ENCODE data around the gene CISD3. TPM values are rescaled to one million over a fixed set of nuclear protein-coding genes. Genes with fewer than 3 reads are reported as not detected.

Gene CISD3, protein sequence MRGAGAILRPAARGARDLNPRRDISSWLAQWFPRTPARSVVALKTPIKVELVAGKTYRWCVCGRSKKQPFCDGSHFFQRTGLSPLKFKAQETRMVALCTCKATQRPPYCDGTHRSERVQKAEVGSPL
- total RNA-seq: 5.5 and 7.7 TPM in 2 replicates

DNA sequence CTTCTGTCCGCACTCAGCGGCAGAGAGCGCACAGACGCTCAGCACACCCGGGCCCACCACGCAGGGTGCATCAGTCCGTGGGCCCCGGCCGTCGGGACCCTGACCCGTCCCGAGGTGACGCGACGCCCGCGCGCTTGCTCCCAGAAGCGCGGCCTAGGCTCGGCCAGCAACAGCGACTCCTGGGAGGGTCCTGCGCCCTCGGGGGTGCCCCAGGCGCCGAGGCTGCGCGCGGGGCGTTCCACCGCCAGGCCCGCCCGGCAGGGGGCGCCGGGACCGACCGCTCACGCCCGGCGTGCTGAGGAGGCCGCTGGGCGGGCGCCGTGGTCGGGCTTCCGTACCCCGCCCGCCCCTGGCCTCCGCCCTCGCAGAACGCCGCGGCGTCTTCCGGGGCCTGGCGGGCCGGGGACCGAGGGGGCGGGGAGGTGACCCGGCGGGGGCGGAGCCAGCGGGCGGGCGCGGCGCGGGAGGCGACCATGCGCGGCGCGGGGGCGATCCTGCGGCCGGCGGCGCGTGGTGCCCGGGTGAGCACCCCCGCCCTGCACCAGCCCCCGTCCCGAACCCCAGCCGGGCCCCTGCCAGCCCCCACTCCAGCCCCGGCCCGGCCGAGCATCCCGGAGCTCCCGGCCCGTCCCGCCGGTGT lies at the start of gene CISD3:
CISD3 (plus strand) TSS at position 456 of the 640 bp plus-strand sequence; CDS start at position 474, 18 bp downstream.

DNA sequence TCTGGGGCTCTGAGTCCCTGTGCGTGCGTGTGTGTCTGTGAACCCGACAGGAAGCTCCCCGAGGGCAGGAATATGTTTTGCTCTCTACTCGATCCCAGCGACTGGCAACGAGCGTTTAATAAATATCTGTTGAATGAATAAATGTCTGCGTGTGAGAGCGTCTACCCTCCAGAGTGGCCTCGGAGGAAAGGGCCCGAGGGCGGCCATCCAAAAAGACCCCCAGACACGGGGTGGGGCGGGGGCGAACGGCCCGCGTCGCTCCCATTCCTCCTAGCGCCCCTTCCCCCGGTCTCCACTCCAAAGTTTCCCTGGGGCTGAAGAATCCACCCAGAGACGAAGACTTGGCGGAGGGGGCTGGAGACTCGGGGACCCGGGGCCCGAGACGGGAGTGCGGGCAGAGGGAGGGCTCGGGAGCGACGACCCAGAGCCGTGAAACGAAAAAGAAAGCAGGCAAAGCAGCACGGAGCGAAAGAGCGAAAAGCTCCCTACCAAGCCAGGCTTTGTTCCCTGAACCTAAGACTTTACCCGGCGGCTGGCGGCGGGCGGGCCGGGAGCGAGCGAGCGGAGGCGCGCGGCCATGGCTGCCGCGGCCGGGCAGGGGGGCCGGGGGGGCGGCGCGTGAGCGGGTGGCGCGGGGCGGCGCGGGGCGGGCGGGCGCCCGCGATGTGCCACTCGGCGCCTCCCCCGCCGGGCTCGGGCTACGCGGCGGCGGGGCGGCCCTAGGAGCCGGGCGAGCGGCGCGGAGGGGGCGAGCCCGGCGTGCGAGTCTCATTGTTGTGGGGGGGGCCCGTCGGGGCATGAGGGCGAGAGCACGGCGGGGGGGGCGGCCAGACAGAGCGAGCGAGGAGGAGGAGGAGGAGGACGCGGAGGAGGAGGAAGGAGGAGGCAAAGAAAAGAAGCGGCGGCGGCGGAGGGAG lies 25.3 kb upstream of the CISD3 start, which contains the start of gene MLLT6:
MLLT6 (plus strand) TSS at position 668 of the 917 bp plus-strand sequence. CDS start 360 bp downstream, outside the sequence.

DNA sequence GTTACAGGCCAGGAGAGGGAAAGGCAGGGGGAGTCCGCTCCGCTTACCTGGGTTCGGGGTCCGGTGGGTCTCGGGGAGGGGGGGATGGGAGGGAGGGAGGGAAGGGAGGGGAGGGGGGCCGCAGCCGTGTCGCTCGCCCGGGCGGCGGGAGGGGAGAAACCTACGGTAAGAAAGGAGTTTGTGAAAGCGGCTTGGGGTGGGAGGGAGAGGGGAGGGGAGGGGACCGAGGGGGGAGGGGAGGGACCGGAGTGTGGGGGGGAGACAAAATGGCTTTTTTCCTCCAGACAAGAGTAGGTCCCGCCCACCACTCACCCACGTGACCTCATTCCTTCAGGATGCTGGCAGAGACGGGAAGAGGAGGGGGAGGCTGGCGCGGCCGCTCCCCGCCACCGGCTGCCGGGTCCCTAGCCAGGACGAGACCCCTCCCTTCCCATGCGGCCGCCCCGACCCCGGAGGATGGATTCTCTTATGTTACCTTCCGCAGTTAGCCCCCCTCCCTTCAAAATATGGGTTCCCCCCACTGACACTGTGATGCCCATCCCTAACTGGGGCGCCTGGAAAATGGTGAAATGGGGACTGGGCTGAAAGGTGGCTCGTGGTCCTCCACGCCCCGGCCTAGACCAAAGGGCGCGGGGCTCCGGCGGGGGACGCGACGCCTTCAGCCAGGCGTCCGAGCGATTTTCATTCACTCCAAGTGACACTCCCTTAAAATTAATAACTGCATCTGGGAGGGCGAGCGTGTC lies 18.2 kb downstream of the CISD3 start, which contains the start of gene PCGF2:
PCGF2 (minus strand) TSS at position 188 of the 743 bp plus-strand sequence. CDS start 7,934 bp downstream, outside the sequence.

DNA sequence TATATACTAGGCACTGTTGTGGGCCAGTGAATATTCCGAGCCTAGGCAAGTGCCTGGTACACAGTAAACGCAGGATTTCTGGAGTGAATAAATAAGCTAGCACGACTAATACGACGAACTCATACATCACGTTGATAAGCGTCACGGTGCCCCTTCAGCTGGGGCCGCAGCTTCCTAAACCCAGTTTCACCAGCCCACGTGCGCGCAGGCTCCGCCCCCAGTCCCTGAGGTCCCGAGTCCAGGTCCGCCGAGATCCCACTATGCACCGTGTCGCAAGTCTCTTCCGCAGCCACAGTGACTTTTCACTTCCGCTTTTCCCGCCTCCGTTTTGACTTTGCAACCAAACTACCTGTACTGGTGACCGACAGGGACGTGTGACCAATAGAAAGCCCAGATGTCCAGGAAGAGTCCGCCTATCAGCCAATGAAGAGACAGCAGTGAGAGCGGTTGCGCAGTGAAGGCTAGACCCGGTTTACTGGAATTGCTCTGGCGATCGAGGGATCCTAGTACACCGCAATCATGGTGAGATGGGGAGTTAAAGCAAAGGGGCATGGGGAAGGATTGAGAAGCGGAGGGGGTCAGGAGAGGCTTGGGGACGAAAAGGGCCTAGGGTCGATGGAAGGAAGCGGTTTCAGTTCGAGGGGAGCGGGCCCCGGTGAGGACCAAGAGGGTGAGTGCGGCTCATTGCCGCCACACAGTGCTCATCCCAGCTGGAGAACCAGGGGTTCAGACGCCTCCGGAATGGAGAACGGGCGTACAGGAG lies 22.3 kb downstream of the CISD3 start, which contains the start of gene PSMB3:
PSMB3 (plus strand) TSS at position 434 of the 763 bp plus-strand sequence; CDS start at position 520, 86 bp downstream.

Other genes with a start within 250 kb of the CISD3 start
- under 0.01 and 0.06 TPM in 2 replicates for gene SRCIN1, start 124.4 kb upstream of the CISD3 start, total RNA-seq
- 4.4 and 4.5 TPM in 2 replicates for gene EPOP, start 55.4 kb upstream of the CISD3 start, total RNA-seq
- gene MLLT6, start 25.1 kb upstream of the CISD3 start, total RNA-seq: 20.4 and 27.7 TPM in 2 replicates
- gene PCGF2, start 18.0 kb downstream of the CISD3 start, total RNA-seq: 11.7 and 12.4 TPM in 2 replicates
- 127 and 131 TPM in 2 replicates for gene PSMB3, start 22.4 kb downstream of the CISD3 start, total RNA-seq
- gene PIP4K2B, start 69.2 kb downstream of the CISD3 start, total RNA-seq: 28.2 and 48.9 TPM in 2 replicates
- 7.5 and 7.6 TPM in 2 replicates for gene CWC25, start 95.0 kb downstream of the CISD3 start, total RNA-seq
- 1,498 and 1,695 TPM in 2 replicates for gene RPL23, start 123.4 kb downstream of the CISD3 start, total RNA-seq
- 149 and 172 TPM in 2 replicates for gene LASP1, start 139.7 kb downstream of the CISD3 start, total RNA-seq
- not detected in 2 replicates for gene FBXO47, start 237.1 kb downstream of the CISD3 start, total RNA-seq

Measured in cardiac ventricle fibroblast (primary cell).